ENCODE measurements around the gene MLXIPL. TPM values are rescaled to one million over a fixed set of nuclear protein-coding genes. Genes with fewer than 3 reads are reported as not detected.

Gene MLXIPL
- total and polyA plus RNA-seq, 2 donors (not counting 3 experiments of a cell fraction or from before 2014, with no cell fraction given), result not detected

- H3K27me3 ChIP-seq (ENCODE audit: control insufficient read depth in 2 of 2, insufficient read depth in 2 of 2, low read length in 2 of 2), result no peaks in the 10 kb centered on the region
- peak overlapping the region; percentile 74 to 95 (median 87) for H3K4me3 ChIP-seq (replicated peaks in 1 of 3; ENCODE audit: insufficient read depth in 1 of 3, low read depth in 1 of 3, low read length in 3 of 3)
- H3K4me2 ChIP-seq (ENCODE audit: insufficient read depth, low read length), result peak overlapping the region; percentile 75
- H3K36me3 ChIP-seq (ENCODE audit: control insufficient read depth in 2 of 2, extremely low read depth in 1 of 2, insufficient read depth in 2 of 2, low read length in 2 of 2), result peaks cover 8 to 19% of the 10 kb centered on the region in 2 experiments
- no peaks in the 10 kb centered on the region for H3K9me1 ChIP-seq (replicated peaks; ENCODE audit: control insufficient read depth, extremely low read depth, insufficient read depth, low read length)
- H3K27ac ChIP-seq (ENCODE audit: insufficient read depth, low read depth, low read length), result peak overlapping the region; percentile 65
- intact Hi-C loops (cut with micrococcal nuclease), result loop anchor here (1.0 kb wide), 2 partner anchors 20 to 55 kb away; partner anchors contain the start of genes BAZ1B and BCL7B
- TF ChIP-seq JUN (IDR thresholded peaks at IDR 0.05; ENCODE audit: borderline replicate concordance, insufficient read depth, insufficient read length, low read depth), result no peak
- TF ChIP-seq FOS (IDR thresholded peaks at IDR 0.05; ENCODE audit: borderline replicate concordance, insufficient read depth, low read length), result no peak
- TF ChIP-seq POLR2A (IDR thresholded peaks at IDR 0.05; ENCODE audit: low read depth, low read length), result no peak
- TF ChIP-seq EZH2 (IDR thresholded peaks at IDR 0.05; ENCODE audit: borderline replicate concordance, low read depth, low read length, severe bottlenecking), result no peak
- no peak for TF ChIP-seq POLR2AphosphoS5 (IDR thresholded peaks at IDR 0.05; ENCODE audit: insufficient read depth, low read depth, low read length)
- TF ChIP-seq CTCF (IDR thresholded peaks at IDR 0.05; ENCODE audit: extremely low read depth in 1 of 2, insufficient read depth in 1 of 2, low read depth in 1 of 2, low read length in 2 of 2), result no peak
- no peak for TF ChIP-seq MYC (IDR thresholded peaks at IDR 0.05; ENCODE audit: low read depth, low read length)
- TF ChIP-seq MAX (IDR thresholded peaks at IDR 0.05; ENCODE audit: insufficient read depth, insufficient read length), result no peak
- TF ChIP-seq GATA2 (IDR thresholded peaks at IDR 0.05; ENCODE audit: insufficient read depth, insufficient read length, low read depth, low read length), result no peak
- H2AFZ ChIP-seq (ENCODE audit: low read depth, low read length), result peak overlapping the region; percentile 49
- peaks cover 20% of the 10 kb centered on the region for H3K4me1 ChIP-seq (ENCODE audit: control insufficient read depth, extremely low read depth, insufficient read depth, low read length)
- FAIRE-seq (peak; percentile 69), DNase-seq (ENCODE audit: low read depth, low spot score) (peak; percentile 59)
- TSS peak; percentile 46 for BruUV-seq (replicated peaks)
- POLR2A ChIA-PET, result interaction anchor here (0.6 to 1.2 kb wide), 4 partner anchors 10 to 21 kb away, joined by 3 to 4 read pairs (median 4); partner anchors contain the start of gene BCL7B
- peaks cover 38% of the 10 kb centered on the region for H3K79me2 ChIP-seq (ENCODE audit: control insufficient read depth, insufficient read depth, low read length)
- H3K9ac ChIP-seq (replicated peaks; ENCODE audit: extremely low read depth, insufficient read depth, low read length), result peak overlapping the region; percentile 80
- H3K9me3 ChIP-seq (replicated peaks; ENCODE audit: control insufficient read depth, insufficient read depth, low read length), result no peaks in the 10 kb centered on the region
- H4K20me1 ChIP-seq (replicated peaks; ENCODE audit: control insufficient read depth, extremely low read depth, insufficient read depth, low read length), result no peaks in the 10 kb centered on the region
- dilution Hi-C loops (cut with MboI; ENCODE audit: extremely low pct_ligation_motif_present, low sequenced_read_pairs), result no loop called here
- CTCF ChIA-PET, result interaction anchor here (1.2 to 2.1 kb wide), 3 partner anchors 10 to 29 kb away, joined by 3 to 11 read pairs (median 5); partner anchors contain the start of gene BCL7B
Observed at GRCh38 chr7:73577627-73578341, 46.5 kb downstream of the MLXIPL start.

Measured in endothelial cell of umbilical vein (primary cell).